NCI-H2196 treated with DMSO at 0.1 percent for 48 hours (cell line): Measurements from ENCODE around the gene DOK4.

ENCODE experiments used
- DNase-seq: peaks from one replicate; lab custom pipeline; 2025; ENCODE audit not compliant: unreplicated experiment; lab: John Stamatoyannopoulos, UW

The DOK4 gene

GRCh38 chr16:57519796-57520360, 33.6 kb upstream of the DOK4 start:
- no peak for DNase-seq

DNA sequence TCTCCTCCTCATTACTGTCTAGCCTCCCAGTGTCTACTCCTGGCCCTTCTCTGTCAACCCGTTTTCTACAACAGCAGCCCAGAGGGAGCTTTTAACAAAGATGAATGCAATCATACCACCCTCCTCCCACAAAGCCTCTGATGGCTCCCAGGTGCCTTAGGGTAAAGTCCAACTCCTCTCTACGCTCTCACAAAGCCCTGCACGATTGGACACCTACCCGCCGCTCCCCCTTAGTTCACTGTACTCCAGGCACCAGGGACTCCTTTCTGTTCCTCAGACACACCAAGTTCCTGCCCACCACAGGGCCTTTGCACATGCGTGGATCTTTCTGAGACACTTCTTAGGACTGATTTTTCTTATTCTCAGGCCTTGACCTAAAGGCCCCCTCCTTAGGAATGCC, 32.6 kb upstream of the DOK4 start:
- DNase-seq = no peak

GRCh38 chr16:57518520-57518919, 32.2 kb upstream of the DOK4 start:
- DNase-seq = no peak

GRCh38 chr16:57517397-57518367, 31.4 kb upstream of the DOK4 start:
- no peak for DNase-seq

GRCh38 chr16:57516773-57517172, 30.5 kb upstream of the DOK4 start:
- no peak for DNase-seq

DNA sequence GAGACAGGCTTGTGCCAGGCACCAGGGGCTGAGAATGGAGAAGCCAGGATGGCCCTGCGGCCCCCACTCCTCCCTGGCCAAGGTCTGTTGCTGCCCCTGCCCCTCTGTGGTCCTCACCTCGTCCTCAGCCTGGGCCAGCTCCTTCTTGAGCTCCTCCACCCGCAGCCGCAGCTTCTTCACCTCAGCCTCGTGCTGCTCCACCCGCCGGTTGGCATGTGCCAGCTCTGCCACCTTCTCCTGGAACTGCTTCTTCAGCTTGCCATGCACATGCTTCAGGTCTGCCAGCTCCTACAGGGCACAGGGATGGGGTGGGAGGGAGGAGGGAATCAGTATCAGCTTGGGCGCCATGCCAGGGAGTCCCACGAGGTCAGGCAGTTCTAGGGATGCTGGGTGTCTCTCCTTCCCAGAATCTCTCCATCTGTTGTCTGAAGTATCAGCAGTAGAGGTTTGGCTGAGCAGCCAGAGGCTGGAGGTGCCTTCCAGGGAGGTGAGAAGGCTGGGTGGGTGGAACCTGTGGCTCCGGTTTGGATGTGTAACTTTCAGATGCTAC, 30.0 kb upstream of the DOK4 start:
- DNase-seq = no peak

GRCh38 chr16:57514791-57515600, 28.7 kb upstream of the DOK4 start:
- DNase-seq = no peak

- no peak for DNase-seq
Observed at GRCh38 chr16:57514371-57514770, 28.1 kb upstream of the DOK4 start.

- DNase-seq = no peak
Observed at GRCh38 chr16:57513371-57514102, 27.2 kb upstream of the DOK4 start.

DNA sequence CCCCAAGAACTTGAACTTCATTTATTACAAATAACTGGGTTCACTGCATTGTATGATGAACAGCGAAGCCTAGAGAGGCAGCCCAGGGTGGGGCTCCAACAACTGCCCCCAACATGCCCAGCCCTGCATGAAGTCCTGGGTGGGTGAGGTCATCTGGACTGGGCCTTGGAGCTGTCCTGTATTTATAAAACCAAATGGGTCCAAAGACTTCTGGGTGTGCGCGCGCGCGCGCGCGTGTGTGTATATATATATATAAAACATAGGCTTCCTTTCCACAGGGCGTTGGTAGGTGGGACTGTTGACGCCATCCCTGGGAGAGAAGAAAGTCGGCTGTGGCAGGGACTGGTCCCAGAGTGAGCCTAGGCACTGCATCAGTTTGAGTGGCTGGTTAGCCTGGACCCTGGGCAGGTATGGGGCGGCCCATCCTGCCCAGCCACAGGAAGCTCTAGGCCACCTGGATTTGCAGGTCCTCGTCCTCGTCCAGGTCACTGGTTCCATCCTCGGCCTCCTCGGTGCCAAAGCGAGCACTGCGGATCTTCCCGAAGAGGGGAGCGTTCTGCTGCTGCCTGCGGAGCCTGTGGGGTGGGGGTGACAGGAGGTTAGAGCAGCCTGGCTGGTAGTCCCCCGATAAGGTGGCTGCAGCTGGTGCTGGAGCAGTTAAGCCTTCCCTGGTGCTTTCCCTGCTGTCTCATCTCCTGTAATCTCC, 26.2 kb upstream of the DOK4 start:
- no peak for DNase-seq

DNA sequence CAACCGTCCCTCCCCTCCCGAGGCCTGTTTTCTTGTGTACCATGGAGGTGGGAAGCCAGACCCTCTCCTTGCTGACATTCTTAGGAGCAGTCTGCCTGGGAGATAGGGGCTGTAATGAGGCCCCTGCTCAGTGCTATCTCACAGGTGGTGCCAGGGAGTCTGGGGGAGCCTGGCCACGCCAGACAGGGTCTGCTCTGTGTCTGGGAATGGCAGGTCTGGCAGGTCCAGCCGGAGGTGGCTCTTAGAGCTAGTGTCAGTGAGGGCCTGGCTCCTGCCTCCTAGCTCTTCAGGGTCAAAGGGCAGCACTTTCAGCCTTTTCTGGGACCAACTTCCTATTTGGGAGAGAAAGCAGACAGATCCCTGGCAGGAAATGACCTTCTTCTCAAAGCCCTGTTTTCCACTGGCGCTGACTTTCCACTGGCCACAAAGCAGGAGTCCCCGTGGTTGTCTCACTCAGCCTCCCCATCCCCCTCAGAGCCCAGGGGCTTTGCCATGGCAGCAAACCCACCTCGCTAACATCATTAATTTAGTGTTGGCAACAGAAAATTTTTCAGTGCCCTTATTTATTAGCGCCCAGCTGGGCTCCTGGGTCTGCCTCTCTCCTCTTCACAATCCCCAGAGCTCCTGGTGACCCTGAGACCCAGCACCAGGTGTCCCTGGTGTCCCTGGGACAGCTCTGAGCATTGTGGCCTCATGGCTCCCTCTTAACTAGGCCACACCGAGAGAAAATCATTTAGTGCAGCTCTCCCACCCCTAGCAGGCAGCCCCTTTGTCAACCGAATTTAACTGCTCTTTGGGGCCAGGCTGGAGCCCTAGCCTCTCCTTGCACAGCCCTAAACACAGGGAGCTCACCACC, 24.0 kb upstream of the DOK4 start:
- DNase-seq = no peak

DNA sequence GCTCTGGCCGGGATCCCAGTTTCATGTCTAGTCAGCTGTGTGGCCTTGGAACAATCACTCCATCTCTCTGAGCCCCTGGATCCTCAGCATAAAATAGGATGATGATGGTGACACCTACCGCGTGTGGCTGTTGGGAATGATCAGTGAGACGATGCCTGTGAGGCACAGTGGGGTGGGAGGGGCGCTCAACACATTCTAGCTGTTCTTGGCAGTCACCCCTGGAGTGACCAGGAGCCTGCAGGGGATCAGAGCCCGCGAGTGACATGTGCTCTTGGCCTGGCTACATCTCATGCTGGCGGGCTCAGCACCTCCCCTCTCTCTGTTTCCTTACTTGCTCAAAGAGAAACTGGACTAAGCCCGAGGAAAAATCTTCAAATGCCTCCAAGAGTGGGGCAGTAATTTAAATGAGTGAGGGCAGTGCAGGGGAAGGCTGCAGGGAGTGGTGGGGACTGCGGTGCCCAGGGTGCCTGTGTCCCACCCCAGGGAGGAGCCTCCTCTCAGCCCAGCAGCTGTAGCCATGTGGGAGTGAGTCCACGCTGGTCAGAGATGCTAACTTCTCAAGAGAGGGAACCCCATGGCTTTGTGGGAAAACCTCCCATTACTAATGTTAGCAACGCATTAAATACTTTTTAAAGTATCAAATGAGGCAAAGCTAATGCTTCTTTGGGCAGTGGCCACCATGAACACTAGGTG, 23.1 kb upstream of the DOK4 start:
- DNase-seq = no peak

GRCh38 chr16:57508035-57508425, 21.7 kb upstream of the DOK4 start:
- no peak for DNase-seq

- no peak for DNase-seq
Observed at GRCh38 chr16:57507136-57508034, 21.1 kb upstream of the DOK4 start.

GRCh38 chr16:57505169-57505568, 18.9 kb upstream of the DOK4 start:
- no peak for DNase-seq

DNA sequence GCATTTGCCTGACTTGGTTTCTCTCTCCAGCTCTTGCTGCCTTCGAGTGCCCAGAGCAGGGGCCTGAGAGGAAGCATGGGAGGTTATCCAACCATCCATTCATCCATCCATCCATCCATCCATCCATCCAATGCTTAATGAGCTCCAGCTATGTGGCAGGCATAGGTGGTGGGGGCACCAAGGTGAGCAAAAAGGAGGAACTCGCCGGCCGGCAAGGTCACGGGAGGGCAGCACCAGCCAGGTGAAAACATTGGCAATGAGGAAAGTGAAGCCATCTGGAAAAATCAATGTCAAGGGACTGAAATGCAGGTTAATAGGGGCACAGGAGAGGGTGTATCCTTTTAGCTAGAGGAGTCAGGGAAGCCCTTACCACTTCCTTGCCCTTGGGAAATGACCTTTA, 18.2 kb upstream of the DOK4 start:
- DNase-seq = no peak

DNA sequence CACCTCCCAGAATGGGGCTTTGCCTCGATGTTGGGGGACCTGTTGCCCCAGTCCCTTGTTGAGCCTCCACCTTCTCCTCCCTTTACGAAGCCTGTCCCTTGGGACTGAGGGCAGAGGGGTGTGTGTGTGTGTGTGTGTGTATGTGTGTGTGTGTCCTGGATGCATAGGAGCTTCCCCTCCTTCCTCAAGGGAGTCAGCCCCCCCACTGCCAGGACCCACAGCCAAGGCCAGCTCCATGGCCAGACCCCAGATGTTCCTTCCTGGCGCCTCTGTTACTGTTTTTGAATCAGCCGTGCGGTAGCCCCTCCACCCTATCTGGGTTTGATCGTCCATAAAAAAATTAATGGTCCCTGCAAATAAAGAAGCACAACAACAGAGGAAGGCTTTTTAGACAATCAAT, 17.7 kb upstream of the DOK4 start:
- no peak for DNase-seq

- no peak for DNase-seq
Observed at GRCh38 chr16:57503366-57503765, 17.1 kb upstream of the DOK4 start.
